ENCODE results near the gene SLC9B1. TPM values are rescaled to one million over a fixed set of nuclear protein-coding genes. Genes with fewer than 3 reads are reported as not detected.
"Not testable (repeated sequence)": the region's sequence is repeated elsewhere in the genome, so short reads cannot be mapped to it uniquely, and the experiment has no call there.

Gene SLC9B1
- total and polyA plus RNA-seq, 10 donors, result 0.37 to 5.4 (median 1.7) TPM

- Histone ChIP-seq H3K4me3 (no peak overlapping the region), H3K4me1 (no peaks in the 10 kb centered on the region), H3K9me3 (peaks cover 0 to 9% (median 7%) of the 10 kb centered on the region in 8 donors), H3K27me3 (replicated peaks in 1 of 7) (no peaks in the 10 kb centered on the region), H3K36me3 (no peaks in the 10 kb centered on the region), H3K27ac (no peak overlapping the region)
- TF ChIP-seq POLR2AphosphoS5 (IDR thresholded peaks at IDR 0.05) (no peak), POLR2A (IDR thresholded peaks at IDR 0.05) (no peak)
- TF ChIP-seq, protein P1, sequence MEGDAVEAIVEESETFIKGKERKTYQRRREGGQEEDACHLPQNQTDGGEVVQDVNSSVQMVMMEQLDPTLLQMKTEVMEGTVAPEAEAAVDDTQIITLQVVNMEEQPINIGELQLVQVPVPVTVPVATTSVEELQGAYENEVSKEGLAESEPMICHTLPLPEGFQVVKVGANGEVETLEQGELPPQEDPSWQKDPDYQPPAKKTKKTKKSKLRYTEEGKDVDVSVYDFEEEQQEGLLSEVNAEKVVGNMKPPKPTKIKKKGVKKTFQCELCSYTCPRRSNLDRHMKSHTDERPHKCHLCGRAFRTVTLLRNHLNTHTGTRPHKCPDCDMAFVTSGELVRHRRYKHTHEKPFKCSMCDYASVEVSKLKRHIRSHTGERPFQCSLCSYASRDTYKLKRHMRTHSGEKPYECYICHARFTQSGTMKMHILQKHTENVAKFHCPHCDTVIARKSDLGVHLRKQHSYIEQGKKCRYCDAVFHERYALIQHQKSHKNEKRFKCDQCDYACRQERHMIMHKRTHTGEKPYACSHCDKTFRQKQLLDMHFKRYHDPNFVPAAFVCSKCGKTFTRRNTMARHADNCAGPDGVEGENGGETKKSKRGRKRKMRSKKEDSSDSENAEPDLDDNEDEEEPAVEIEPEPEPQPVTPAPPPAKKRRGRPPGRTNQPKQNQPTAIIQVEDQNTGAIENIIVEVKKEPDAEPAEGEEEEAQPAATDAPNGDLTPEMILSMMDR (IDR thresholded peaks at IDR 0.05 in 8 of 11, conservative IDR thresholded peaks at IDR 0.05 in 3 of 11), result no peak
- intact Hi-C loops (cut with DNase I; ENCODE audit: low total_unique reads), result no loop called here
- WGBS, 5 donors, result 96 to 98% (median 98%) methylated on average over 2 of the region's 2 CpGs
- no peak for DNase-seq
Observed at GRCh38 chr4:102981005-102981404, 38.5 kb downstream of the SLC9B1 start.

DNA sequence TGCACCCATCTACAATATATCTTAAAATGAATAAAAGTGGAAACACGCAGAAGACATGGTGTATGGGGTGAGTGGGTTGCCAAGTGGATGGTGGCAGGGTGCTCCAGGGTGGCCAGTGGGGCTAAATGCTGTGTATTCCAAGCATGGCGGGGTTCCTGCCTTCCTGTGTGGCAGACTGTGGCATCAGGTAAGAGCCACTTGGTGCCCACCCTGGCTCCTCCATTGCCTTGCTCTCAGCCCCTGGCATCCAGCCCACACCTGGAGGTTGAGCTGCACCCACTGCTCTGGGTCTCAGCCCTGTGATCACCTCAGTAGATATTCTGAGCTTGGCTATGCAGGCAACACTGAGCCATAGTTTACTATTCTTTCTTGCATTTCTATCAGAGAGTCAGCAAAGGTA is 57.7 kb downstream of the SLC9B1 start:
- DNase-seq; intact Hi-C loops (cut with DNase I; ENCODE audit: low total_unique reads); H3K27ac ChIP-seq; H3K9me3 ChIP-seq; H3K27me3 ChIP-seq (replicated peaks in 1 of 7); H3K4me3 ChIP-seq; H3K36me3 ChIP-seq; H3K4me1 ChIP-seq: not testable (repeated sequence)
- WGBS, 5 donors, result 88 to 98% (median 95%) methylated on average over 2 of the region's 2 CpGs

DNA sequence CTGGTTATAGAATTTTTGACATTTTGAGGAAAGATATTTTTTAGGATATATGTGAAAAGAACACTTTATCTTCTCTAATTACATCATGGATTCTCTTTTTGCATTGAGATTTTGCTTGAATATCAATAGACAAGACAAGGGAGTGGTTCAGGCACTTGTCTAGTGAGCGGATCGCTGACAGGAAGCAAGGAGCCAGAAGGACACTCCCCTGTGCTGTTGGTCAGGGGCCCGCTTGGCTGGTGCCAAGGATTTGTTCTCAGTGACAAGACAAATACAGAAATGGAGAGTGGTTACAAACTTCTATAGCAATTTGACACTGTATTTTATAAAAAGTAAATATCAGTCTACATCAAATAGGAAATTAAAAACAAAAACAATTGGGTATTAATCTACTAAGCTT is 60.0 kb downstream of the SLC9B1 start:
- no peak for TF ChIP-seq POLR2A (IDR thresholded peaks at IDR 0.05)
- TF ChIP-seq, protein P1 (IDR thresholded peaks at IDR 0.05 in 8 of 11, conservative IDR thresholded peaks at IDR 0.05 in 3 of 11), result no peak
- TF ChIP-seq POLR2AphosphoS5 (IDR thresholded peaks at IDR 0.05), result no peak
- intact Hi-C loops (cut with DNase I; ENCODE audit: low total_unique reads), result no loop called here
- no peaks in the 10 kb centered on the region for H3K36me3 ChIP-seq
- no peak for DNase-seq
- H3K4me3 ChIP-seq, result no peak overlapping the region
- no peaks in the 10 kb centered on the region for H3K27me3 ChIP-seq (replicated peaks in 1 of 7)
- no peak overlapping the region for H3K27ac ChIP-seq
- 68 to 92% (median 73%) methylated on average over 3 of the region's 3 CpGs for WGBS, 5 donors
- peaks cover 0 to 15% (median 2%) of the 10 kb centered on the region in 8 donors for H3K9me3 ChIP-seq
- H3K4me1 ChIP-seq, result no peaks in the 10 kb centered on the region

GRCh38 chr4:102945066-102945465 is 74.4 kb downstream of the SLC9B1 start:
- H3K4me1 ChIP-seq, result no peaks in the 10 kb centered on the region
- H3K27ac ChIP-seq, result no peak overlapping the region
- intact Hi-C loops (cut with DNase I; ENCODE audit: low total_unique reads), result no loop called here
- no peak for DNase-seq
- no peak overlapping the region for H3K4me3 ChIP-seq
- TF ChIP-seq, protein P1 (IDR thresholded peaks at IDR 0.05 in 8 of 11, conservative IDR thresholded peaks at IDR 0.05 in 3 of 11), result no peak
- no peak for TF ChIP-seq POLR2AphosphoS5 (IDR thresholded peaks at IDR 0.05)
- no peak for TF ChIP-seq POLR2A (IDR thresholded peaks at IDR 0.05)
- H3K9me3 ChIP-seq, result peaks cover 0 to 6% (median 0%) of the 10 kb centered on the region in 8 donors
- H3K36me3 ChIP-seq, result no peaks in the 10 kb centered on the region
- whole genome bisulfite sequencing, 5 donors, result 66 to 86% (median 78%) methylated on average over 3 of the region's 3 CpGs
- H3K27me3 ChIP-seq (replicated peaks in 1 of 7), result no peaks in the 10 kb centered on the region

DNA sequence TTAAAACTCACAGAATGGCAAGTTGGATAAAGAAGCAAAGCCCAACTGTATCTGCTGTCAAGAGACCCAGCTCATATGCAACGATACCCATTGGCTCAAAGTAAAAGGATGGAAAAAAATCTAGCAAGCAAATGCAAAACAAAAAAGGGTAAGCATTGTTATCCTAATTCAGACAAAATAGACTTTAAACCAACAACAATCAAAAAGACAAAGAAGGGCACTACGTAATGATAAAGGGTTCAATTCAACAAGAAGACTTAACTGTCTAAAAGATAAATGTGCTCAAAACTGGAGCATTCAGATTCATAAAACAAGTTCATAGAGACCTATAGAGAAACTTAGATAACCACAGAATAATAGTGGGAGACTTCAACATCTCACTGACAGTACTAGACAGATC is 81.4 kb downstream of the SLC9B1 start:
- not testable (repeated sequence) for H3K36me3 ChIP-seq

More for the DNA sequence above, 81.4 kb downstream of the SLC9B1 start:
- intact Hi-C loops (cut with DNase I; ENCODE audit: low total_unique reads); H3K27ac ChIP-seq; H3K27me3 ChIP-seq (replicated peaks in 1 of 7); DNase-seq; H3K4me1 ChIP-seq; H3K4me3 ChIP-seq; H3K9me3 ChIP-seq: not testable (repeated sequence)
- WGBS, 5 donors, result 72 to 92% (median 87%) methylated on average over 2 of the region's 2 CpGs

Data from spleen (tissue), 11 donors.